Measurements from ENCODE around the gene TARBP1.
"Not testable (repeated sequence)": the region's sequence is repeated elsewhere in the genome, so short reads cannot be mapped to it uniquely, and the experiment has no call there.

Gene TARBP1, protein sequence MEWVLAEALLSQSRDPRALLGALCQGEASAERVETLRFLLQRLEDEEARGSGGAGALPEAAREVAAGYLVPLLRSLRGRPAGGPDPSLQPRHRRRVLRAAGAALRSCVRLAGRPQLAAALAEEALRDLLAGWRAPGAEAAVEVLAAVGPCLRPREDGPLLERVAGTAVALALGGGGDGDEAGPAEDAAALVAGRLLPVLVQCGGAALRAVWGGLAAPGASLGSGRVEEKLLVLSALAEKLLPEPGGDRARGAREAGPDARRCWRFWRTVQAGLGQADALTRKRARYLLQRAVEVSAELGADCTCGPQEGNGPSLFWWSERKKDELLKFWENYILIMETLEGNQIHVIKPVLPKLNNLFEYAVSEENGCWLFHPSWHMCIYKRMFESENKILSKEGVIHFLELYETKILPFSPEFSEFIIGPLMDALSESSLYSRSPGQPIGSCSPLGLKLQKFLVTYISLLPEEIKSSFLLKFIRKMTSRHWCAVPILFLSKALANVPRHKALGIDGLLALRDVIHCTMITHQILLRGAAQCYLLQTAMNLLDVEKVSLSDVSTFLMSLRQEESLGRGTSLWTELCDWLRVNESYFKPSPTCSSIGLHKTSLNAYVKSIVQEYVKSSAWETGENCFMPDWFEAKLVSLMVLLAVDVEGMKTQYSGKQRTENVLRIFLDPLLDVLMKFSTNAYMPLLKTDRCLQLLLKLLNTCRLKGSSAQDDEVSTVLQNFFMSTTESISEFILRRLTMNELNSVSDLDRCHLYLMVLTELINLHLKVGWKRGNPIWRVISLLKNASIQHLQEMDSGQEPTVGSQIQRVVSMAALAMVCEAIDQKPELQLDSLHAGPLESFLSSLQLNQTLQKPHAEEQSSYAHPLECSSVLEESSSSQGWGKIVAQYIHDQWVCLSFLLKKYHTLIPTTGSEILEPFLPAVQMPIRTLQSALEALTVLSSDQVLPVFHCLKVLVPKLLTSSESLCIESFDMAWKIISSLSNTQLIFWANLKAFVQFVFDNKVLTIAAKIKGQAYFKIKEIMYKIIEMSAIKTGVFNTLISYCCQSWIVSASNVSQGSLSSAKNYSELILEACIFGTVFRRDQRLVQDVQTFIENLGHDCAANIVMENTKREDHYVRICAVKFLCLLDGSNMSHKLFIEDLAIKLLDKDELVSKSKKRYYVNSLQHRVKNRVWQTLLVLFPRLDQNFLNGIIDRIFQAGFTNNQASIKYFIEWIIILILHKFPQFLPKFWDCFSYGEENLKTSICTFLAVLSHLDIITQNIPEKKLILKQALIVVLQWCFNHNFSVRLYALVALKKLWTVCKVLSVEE (N-terminal part only)

GRCh38 chr1:234478481-234479309, at the start of gene TARBP1:
TARBP1 (minus strand) TSS chr1:234479179; CDS start chr1:234479103, 76 bp downstream.
- in situ Hi-C loops (cut with MboI; ENCODE audit: low pct_unique_long_range_greater_than_20kb, low sequenced_read_pairs), result no loop called here
- DNase-seq, result peak; percentile 87

- in situ Hi-C loops (cut with MboI; ENCODE audit: low pct_unique_long_range_greater_than_20kb, low sequenced_read_pairs), result no loop called here
- no peak for DNase-seq
These were observed 49.3 kb upstream of the TARBP1 start for GRCh38 chr1:234528074-234528865.

- in situ Hi-C loops (cut with MboI; ENCODE audit: low pct_unique_long_range_greater_than_20kb, low sequenced_read_pairs), result no loop called here
- DNase-seq, result no peak
These were observed 48.4 kb upstream of the TARBP1 start for GRCh38 chr1:234527346-234527745.

GRCh38 chr1:234526922-234527321, 47.9 kb upstream of the TARBP1 start:
- DNase-seq, result no peak
- in situ Hi-C loops (cut with MboI; ENCODE audit: low pct_unique_long_range_greater_than_20kb, low sequenced_read_pairs), result no loop called here

DNA sequence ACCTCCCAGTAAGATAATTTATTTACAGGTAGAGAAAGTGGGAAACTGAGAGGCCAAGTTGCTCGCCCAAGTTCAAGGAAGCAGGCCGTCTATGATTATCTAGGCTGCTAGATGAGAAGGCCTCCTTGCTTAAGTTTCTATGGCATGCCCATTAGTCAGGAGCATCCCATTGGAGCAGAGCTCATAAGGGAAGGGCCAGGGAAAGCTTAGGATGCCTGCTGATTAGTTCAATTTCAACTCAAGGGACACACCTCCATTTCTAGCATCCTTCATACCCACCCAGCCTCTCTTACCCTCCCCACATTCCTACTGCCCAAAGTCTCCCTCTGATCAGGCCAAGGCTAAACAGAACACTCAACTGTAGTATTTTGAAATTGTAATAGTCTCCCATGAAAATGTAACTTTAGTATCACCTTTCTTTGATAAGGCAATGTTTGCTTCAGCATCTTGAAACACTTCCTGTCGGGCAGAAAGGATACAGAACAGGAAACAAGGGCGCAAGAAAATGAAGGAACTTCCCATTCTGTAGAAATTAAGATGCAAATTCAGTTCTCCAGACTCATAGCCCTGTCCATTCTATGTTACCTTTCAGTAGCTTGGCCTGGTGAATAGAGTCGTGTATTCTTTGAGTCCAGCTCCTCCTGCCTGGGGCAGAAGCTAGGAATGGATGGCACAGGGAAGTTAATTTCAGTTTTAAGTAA, 46.3 kb upstream of the TARBP1 start:
- in situ Hi-C loops (cut with MboI; ENCODE audit: low pct_unique_long_range_greater_than_20kb, low sequenced_read_pairs), result no loop called here
- DNase-seq, result peak; percentile 41

GRCh38 chr1:234521836-234522235, 42.9 kb upstream of the TARBP1 start:
- in situ Hi-C loops (cut with MboI; ENCODE audit: low pct_unique_long_range_greater_than_20kb, low sequenced_read_pairs), result no loop called here
- DNase-seq, result no peak

GRCh38 chr1:234520908-234521817, 42.2 kb upstream of the TARBP1 start:
- no peak for DNase-seq
- in situ Hi-C loops (cut with MboI; ENCODE audit: low pct_unique_long_range_greater_than_20kb, low sequenced_read_pairs), result no loop called here

- no peak for DNase-seq
These were observed 40.5 kb upstream of the TARBP1 start for GRCh38 chr1:234519506-234519905.

GRCh38 chr1:234518876-234519275, 39.9 kb upstream of the TARBP1 start:
- in situ Hi-C loops (cut with MboI; ENCODE audit: low pct_unique_long_range_greater_than_20kb, low sequenced_read_pairs), result no loop called here
- DNase-seq, result no peak

More at GRCh38 chr1:234519506-234519905, 40.5 kb upstream of the TARBP1 start:
- in situ Hi-C loops (cut with MboI; ENCODE audit: low pct_unique_long_range_greater_than_20kb, low sequenced_read_pairs), result no loop called here

DNA sequence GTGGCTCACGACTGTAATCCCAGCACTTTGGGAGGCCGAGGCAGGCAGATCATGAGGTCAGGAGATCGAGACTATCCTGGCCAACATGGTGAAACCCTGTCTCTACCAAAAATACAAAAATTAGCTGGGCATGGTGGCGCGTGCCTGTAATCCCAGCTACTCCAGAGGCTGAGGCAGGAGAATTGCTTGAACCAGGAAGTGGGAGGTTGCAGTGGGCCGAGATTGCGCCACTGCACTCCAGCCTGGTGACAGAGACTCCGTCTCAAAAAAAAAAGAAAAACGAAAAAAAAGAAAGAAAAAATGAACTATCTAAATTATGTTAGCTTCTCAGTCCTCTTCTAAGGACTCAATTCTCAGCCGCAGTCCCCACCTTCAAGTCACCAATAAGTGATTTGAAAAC, 39.1 kb upstream of the TARBP1 start:
- in situ Hi-C loops (cut with MboI; ENCODE audit: low pct_unique_long_range_greater_than_20kb, low sequenced_read_pairs); DNase-seq: not testable (repeated sequence)

GRCh38 chr1:234517110-234517802, 38.3 kb upstream of the TARBP1 start:
- peak; percentile 40 for DNase-seq
- in situ Hi-C loops (cut with MboI; ENCODE audit: low pct_unique_long_range_greater_than_20kb, low sequenced_read_pairs), result no loop called here

DNA sequence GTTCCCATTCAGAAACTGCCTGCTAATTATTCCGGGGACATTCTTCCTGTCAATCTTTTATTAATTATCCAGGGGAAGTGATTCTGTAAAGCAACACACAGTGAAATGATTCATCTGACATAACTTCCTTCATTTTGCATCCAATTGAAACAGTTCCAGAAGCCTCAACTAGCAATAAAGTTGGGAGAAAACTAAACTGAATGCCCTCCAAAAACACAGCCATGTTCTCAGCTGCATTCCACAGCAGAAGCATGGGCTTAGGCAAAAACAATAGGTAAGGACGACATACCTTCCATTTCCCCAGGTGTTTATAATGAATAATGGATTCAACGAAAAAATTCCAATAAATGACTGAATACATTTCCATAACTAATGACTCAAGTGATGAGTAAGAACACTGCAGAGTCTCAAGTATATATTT, 36.9 kb upstream of the TARBP1 start:
- no peak for DNase-seq
- in situ Hi-C loops (cut with MboI; ENCODE audit: low pct_unique_long_range_greater_than_20kb, low sequenced_read_pairs), result no loop called here

DNA sequence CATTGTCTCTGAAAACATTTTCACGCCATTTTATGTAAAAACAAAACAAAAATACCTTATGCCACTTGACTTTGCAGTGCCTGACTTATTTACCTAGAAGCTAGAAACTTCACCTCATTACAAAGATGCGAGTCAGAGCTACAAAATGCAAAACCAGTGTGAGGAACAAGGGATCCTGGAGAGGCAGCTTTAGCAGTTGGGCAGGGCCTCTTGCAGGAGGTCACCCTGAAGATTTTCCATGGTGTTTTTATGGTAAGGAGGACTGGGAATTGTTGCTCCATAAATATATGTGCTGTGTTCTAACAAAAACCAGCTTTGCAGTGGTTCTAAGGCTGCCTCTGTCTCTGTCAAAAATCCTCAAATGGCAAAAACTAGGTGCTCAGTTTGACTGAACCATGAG, 36.4 kb upstream of the TARBP1 start:
- in situ Hi-C loops (cut with MboI; ENCODE audit: low pct_unique_long_range_greater_than_20kb, low sequenced_read_pairs), result no loop called here
- no peak for DNase-seq

DNA sequence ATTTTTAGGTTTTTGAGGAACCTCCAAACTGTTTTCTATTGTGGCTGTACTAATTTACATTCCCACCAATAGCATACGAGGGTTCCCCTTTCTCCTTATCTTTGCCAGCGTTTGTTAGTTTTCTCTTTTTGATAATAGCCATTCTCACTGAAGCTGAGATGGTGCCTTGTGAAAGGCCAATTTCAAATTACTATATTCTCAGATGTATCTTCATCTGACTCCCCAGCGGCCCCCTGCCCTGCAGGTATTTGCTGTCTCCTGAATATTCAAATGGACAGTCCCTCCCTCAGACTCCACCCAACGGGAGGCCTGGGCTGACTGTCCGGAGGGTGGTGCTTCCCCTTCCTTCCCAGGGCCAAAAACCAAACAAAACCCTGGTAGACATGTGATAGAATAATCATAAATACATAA, 33.5 kb upstream of the TARBP1 start:
- DNase-seq, result peak; percentile 70
- in situ Hi-C loops (cut with MboI; ENCODE audit: low pct_unique_long_range_greater_than_20kb, low sequenced_read_pairs), result no loop called here

DNA sequence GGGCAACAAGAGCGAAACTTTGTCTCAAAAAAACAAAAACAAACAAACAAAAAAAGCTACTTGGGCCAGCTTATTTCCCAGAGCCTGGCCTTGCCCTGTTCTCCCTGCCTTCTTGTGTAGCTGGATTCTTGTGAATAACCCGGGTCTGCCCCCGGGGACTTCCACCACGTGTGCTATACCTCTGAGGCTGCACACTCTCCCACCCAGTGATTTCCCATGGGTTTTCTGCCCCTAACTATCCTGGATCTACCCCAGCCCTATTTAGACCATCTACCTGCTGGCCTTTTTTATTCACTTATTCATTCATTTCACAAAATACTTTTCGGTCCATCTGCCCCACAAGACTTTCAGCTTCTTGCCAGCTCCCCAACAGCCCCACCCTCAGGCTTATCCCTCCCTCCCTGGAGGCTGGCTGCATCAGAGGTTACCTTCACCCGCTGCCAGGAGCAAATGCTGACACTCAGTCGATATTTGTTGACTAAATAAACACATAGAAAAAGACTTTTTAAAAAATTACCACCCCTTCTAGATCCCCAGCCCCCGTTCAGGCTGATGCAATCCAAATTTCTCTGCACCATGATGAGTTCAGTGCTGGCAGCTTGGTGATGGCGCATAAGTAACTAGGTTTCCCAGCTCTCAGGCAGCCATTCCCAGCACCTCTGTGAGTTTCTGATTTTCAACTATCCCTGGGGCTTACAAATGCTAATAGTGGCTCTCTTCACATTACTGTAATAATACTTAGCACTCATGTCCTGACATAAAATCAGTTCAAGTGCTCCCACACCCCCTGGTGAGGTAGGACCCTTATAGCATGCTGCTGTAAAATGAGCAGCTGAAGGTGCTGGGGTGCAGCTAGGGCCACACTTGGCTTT, 30.7 kb upstream of the TARBP1 start:
- in situ Hi-C loops (cut with MboI; ENCODE audit: low pct_unique_long_range_greater_than_20kb, low sequenced_read_pairs), result no loop called here
- DNase-seq, result no peak
